ENCODE data around the gene CAGE1. TPM values are rescaled to one million over a fixed set of nuclear protein-coding genes. Genes with fewer than 3 reads are reported as not detected.

Gene CAGE1
- total RNA-seq, 1 experiment from 2014 or later, result 0.29 TPM

GRCh38 chr6:7432391-7433120 is 43.0 kb upstream of the CAGE1 start:
- TF ChIP-seq CTCF (conservative IDR thresholded peaks at IDR 0.05; ENCODE audit: low read depth, low read length), result no peak
- no peak for TF ChIP-seq EZH2 (IDR thresholded peaks at IDR 0.05; ENCODE audit: low read length, unreplicated experiment)
- TF ChIP-seq EZH2phosphoT487 (IDR thresholded peaks at IDR 0.05; ENCODE audit: borderline replicate concordance, low read length), result no peak
- Histone ChIP-seq H3K9me3 (ENCODE audit: low read length) (no peaks in the 10 kb centered on the region), H3K79me2 (ENCODE audit: low read length) (no peaks in the 10 kb centered on the region), H3F3A (ENCODE audit: low read length, unreplicated experiment) (no peaks in the 10 kb centered on the region), H2AFZ (ENCODE audit: low read length) (no peak overlapping the region), H3K4me1 (ENCODE audit: insufficient read depth, low read length) (no peaks in the 10 kb centered on the region), H3K27me3 (ENCODE audit: low read length) (no peaks in the 10 kb centered on the region), H4K20me1 (ENCODE audit: low read length) (no peaks in the 10 kb centered on the region), H3K9ac (ENCODE audit: low read length) (no peak overlapping the region), H3K4me2 (ENCODE audit: low read length) (no peak overlapping the region), H3K36me3 (ENCODE audit: low read depth, low read length) (no peaks in the 10 kb centered on the region), H3K9me2 (replicated peaks; ENCODE audit: low read length) (no peaks in the 10 kb centered on the region), H3K27ac (ENCODE audit: low read length) (no peak overlapping the region), H3K4me3 (ENCODE audit: low read length) (no peak overlapping the region)
- POLR2A ChIA-PET (ENCODE audit: unreplicated experiment), result no interaction called here
- CTCF ChIA-PET, result no interaction called here
- BruUV-seq (replicated peaks), result no TSS peak
- no peak for ATAC-seq
- no peak for DNase-seq
- intact Hi-C loops (cut with micrococcal nuclease), result no loop called here

GRCh38 chr6:7431674-7432390 is 42.3 kb upstream of the CAGE1 start:
- H3K36me3 ChIP-seq (ENCODE audit: low read depth, low read length), result no peaks in the 10 kb centered on the region
- H3K4me1 ChIP-seq (ENCODE audit: insufficient read depth, low read length), result no peaks in the 10 kb centered on the region
- no peak overlapping the region for H2AFZ ChIP-seq (ENCODE audit: low read length)
- intact Hi-C loops (cut with micrococcal nuclease), result no loop called here
- BruUV-seq (replicated peaks), result no TSS peak
- no peak overlapping the region for H3K27ac ChIP-seq (ENCODE audit: low read length)
- H3F3A ChIP-seq (ENCODE audit: low read length, unreplicated experiment), result no peaks in the 10 kb centered on the region
- TF ChIP-seq CTCF (conservative IDR thresholded peaks at IDR 0.05; ENCODE audit: low read depth, low read length), result no peak
- no peak for TF ChIP-seq EZH2phosphoT487 (IDR thresholded peaks at IDR 0.05; ENCODE audit: borderline replicate concordance, low read length)
- TF ChIP-seq EZH2 (IDR thresholded peaks at IDR 0.05; ENCODE audit: low read length, unreplicated experiment), result no peak
- ChIA-PET POLR2A (ENCODE audit: unreplicated experiment) (no interaction called here), CTCF (no interaction called here)
- no peak overlapping the region for H3K4me2 ChIP-seq (ENCODE audit: low read length)
- H3K9me3 ChIP-seq (ENCODE audit: low read length), result no peaks in the 10 kb centered on the region
- DNase-seq (no peak), ATAC-seq (no peak)
- no peaks in the 10 kb centered on the region for H3K27me3 ChIP-seq (ENCODE audit: low read length)
- H4K20me1 ChIP-seq (ENCODE audit: low read length), result no peaks in the 10 kb centered on the region
- no peaks in the 10 kb centered on the region for H3K9me2 ChIP-seq (replicated peaks; ENCODE audit: low read length)
- H3K9ac ChIP-seq (ENCODE audit: low read length), result no peak overlapping the region
- H3K4me3 ChIP-seq (ENCODE audit: low read length), result no peak overlapping the region
- H3K79me2 ChIP-seq (ENCODE audit: low read length), result no peaks in the 10 kb centered on the region

GRCh38 chr6:7431313-7431673 is 41.8 kb upstream of the CAGE1 start:
- no peak for ATAC-seq
- BruUV-seq (replicated peaks), result no TSS peak

More at GRCh38 chr6:7431313-7431673, 41.8 kb upstream of the CAGE1 start:
- no peaks in the 10 kb centered on the region for H3K4me1 ChIP-seq (ENCODE audit: insufficient read depth, low read length)
- no peaks in the 10 kb centered on the region for H3K9me3 ChIP-seq (ENCODE audit: low read length)
- H3K4me3 ChIP-seq (ENCODE audit: low read length), result no peak overlapping the region
- no peak for TF ChIP-seq EZH2 (IDR thresholded peaks at IDR 0.05; ENCODE audit: low read length, unreplicated experiment)
- no peak for TF ChIP-seq CTCF (conservative IDR thresholded peaks at IDR 0.05; ENCODE audit: low read depth, low read length)
- no peak for TF ChIP-seq EZH2phosphoT487 (IDR thresholded peaks at IDR 0.05; ENCODE audit: borderline replicate concordance, low read length)
- DNase-seq, result no peak
- no peaks in the 10 kb centered on the region for H3K79me2 ChIP-seq (ENCODE audit: low read length)
- no peak overlapping the region for H2AFZ ChIP-seq (ENCODE audit: low read length)
- no peaks in the 10 kb centered on the region for H3K9me2 ChIP-seq (replicated peaks; ENCODE audit: low read length)
- no peaks in the 10 kb centered on the region for H3K36me3 ChIP-seq (ENCODE audit: low read depth, low read length)
- H4K20me1 ChIP-seq (ENCODE audit: low read length), result no peaks in the 10 kb centered on the region
- no peak overlapping the region for H3K27ac ChIP-seq (ENCODE audit: low read length)
- no peaks in the 10 kb centered on the region for H3K27me3 ChIP-seq (ENCODE audit: low read length)
- H3F3A ChIP-seq (ENCODE audit: low read length, unreplicated experiment), result no peaks in the 10 kb centered on the region
- no peak overlapping the region for H3K9ac ChIP-seq (ENCODE audit: low read length)
- intact Hi-C loops (cut with micrococcal nuclease), result no loop called here
- CTCF ChIA-PET, result no interaction called here
- H3K4me2 ChIP-seq (ENCODE audit: low read length), result no peak overlapping the region
- POLR2A ChIA-PET (ENCODE audit: unreplicated experiment), result no interaction called here
